ENCODE measurements around the gene SPDYE4. TPM values are rescaled to one million over a fixed set of nuclear protein-coding genes. Genes with fewer than 3 reads are reported as not detected.

Gene SPDYE4
- total RNA-seq, 1 donor from 2014 or later: not detected

GRCh38 chr17:8701754-8702153 is 56.6 kb downstream of the SPDYE4 start:
- TF ChIP-seq CTCF (IDR thresholded peaks at IDR 0.05): no peak
- DNase-seq: no peak

GRCh38 chr17:8701221-8701620 is 57.1 kb downstream of the SPDYE4 start:
- Histone ChIP-seq H3K27me3 (no peaks in the 10 kb centered on the region), H3K4me3 (no peak overlapping the region), H3K9me3 (no peaks in the 10 kb centered on the region), H3K27ac (no peak overlapping the region), H3K4me1 (no peaks in the 10 kb centered on the region), H3K36me3 (no peaks in the 10 kb centered on the region)
- no peak for DNase-seq
- TF ChIP-seq CTCF (IDR thresholded peaks at IDR 0.05): no peak
- ATAC-seq: no peak
- intact Hi-C loops (cut with DNase I): no loop called here

More at GRCh38 chr17:8701754-8702153, 56.6 kb downstream of the SPDYE4 start:
- Histone ChIP-seq H3K27ac (no peak overlapping the region), H3K4me3 (no peak overlapping the region), H3K4me1 (no peaks in the 10 kb centered on the region), H3K9me3 (no peaks in the 10 kb centered on the region), H3K36me3 (no peaks in the 10 kb centered on the region), H3K27me3 (no peaks in the 10 kb centered on the region)
- intact Hi-C loops (cut with DNase I): no loop called here
- no peak for ATAC-seq

Other genes starting within 250 kb of the SPDYE4 start
- gene MYH10, start 127.8 kb downstream of the SPDYE4 start, total RNA-seq: 205 TPM
- not detected for gene CCDC42, start 13.7 kb downstream of the SPDYE4 start, total RNA-seq
- gene MFSD6L, start 40.8 kb upstream of the SPDYE4 start, total RNA-seq: 0.41 TPM
- gene PIK3R6, start 109.1 kb upstream of the SPDYE4 start, total RNA-seq: 2.7 TPM
- 37.7 TPM for gene PIK3R5, start 207.2 kb upstream of the SPDYE4 start, total RNA-seq